ENCODE data around the gene KIAA0753. TPM values are rescaled to one million over a fixed set of nuclear protein-coding genes. Genes with fewer than 3 reads are reported as not detected.

The KIAA0753 gene
- total RNA-seq, 1 experiment from 2014 or later: 13.0 TPM

- Histone ChIP-seq H3K4me3 (ENCODE audit: low read depth in 2 of 2, low read length in 2 of 2) (no peak overlapping the region), H3K9me3 (ENCODE audit: control insufficient read depth, insufficient read depth, low read depth, low read length) (no peaks in the 10 kb centered on the region), H3K4me1 (ENCODE audit: control insufficient read depth, insufficient read depth, low read length) (no peaks in the 10 kb centered on the region), H3K36me3 (ENCODE audit: control insufficient read depth, insufficient read depth, low read length) (no peaks in the 10 kb centered on the region), H3K27me3 (ENCODE audit: control insufficient read depth, insufficient read depth, low read length) (peaks cover 7% of the 10 kb centered on the region), H3K27ac (ENCODE audit: low read length) (no peak overlapping the region)
- in situ Hi-C loops (cut with HindIII; ENCODE audit: low pct_unique_long_range_greater_than_20kb, low sequenced_read_pairs) (no loop called here), intact Hi-C loops (cut with micrococcal nuclease; ENCODE audit: unreplicated experiment) (no loop called here)
- ChIA-PET POLR2A (no interaction called here), CTCF (no interaction called here)
- ATAC-seq (no peak), DNase-seq (ENCODE audit: low read depth, low spot score) (no peak)
- no peak for TF ChIP-seq TCF7L2 (IDR thresholded peaks at IDR 0.05; ENCODE audit: low read depth, low read length)
- no peak for TF ChIP-seq SIN3A (IDR thresholded peaks at IDR 0.05; ENCODE audit: borderline replicate concordance, insufficient read depth, low read depth, low read length)
- TF ChIP-seq POLR2AphosphoS5 (IDR thresholded peaks at IDR 0.05; ENCODE audit: low read depth, low read length): no peak
- TF ChIP-seq, protein P1, sequence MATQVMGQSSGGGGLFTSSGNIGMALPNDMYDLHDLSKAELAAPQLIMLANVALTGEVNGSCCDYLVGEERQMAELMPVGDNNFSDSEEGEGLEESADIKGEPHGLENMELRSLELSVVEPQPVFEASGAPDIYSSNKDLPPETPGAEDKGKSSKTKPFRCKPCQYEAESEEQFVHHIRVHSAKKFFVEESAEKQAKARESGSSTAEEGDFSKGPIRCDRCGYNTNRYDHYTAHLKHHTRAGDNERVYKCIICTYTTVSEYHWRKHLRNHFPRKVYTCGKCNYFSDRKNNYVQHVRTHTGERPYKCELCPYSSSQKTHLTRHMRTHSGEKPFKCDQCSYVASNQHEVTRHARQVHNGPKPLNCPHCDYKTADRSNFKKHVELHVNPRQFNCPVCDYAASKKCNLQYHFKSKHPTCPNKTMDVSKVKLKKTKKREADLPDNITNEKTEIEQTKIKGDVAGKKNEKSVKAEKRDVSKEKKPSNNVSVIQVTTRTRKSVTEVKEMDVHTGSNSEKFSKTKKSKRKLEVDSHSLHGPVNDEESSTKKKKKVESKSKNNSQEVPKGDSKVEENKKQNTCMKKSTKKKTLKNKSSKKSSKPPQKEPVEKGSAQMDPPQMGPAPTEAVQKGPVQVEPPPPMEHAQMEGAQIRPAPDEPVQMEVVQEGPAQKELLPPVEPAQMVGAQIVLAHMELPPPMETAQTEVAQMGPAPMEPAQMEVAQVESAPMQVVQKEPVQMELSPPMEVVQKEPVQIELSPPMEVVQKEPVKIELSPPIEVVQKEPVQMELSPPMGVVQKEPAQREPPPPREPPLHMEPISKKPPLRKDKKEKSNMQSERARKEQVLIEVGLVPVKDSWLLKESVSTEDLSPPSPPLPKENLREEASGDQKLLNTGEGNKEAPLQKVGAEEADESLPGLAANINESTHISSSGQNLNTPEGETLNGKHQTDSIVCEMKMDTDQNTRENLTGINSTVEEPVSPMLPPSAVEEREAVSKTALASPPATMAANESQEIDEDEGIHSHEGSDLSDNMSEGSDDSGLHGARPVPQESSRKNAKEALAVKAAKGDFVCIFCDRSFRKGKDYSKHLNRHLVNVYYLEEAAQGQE (IDR thresholded peaks at IDR 0.05; ENCODE audit: insufficient read depth in 1 of 2, low read depth in 2 of 2, low read length in 1 of 2): no peak
- TF ChIP-seq, protein P2, sequence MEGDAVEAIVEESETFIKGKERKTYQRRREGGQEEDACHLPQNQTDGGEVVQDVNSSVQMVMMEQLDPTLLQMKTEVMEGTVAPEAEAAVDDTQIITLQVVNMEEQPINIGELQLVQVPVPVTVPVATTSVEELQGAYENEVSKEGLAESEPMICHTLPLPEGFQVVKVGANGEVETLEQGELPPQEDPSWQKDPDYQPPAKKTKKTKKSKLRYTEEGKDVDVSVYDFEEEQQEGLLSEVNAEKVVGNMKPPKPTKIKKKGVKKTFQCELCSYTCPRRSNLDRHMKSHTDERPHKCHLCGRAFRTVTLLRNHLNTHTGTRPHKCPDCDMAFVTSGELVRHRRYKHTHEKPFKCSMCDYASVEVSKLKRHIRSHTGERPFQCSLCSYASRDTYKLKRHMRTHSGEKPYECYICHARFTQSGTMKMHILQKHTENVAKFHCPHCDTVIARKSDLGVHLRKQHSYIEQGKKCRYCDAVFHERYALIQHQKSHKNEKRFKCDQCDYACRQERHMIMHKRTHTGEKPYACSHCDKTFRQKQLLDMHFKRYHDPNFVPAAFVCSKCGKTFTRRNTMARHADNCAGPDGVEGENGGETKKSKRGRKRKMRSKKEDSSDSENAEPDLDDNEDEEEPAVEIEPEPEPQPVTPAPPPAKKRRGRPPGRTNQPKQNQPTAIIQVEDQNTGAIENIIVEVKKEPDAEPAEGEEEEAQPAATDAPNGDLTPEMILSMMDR (IDR thresholded peaks at IDR 0.05): no peak
- BruUV-seq (replicated peaks): no TSS peak
These were observed 36.8 kb upstream of the KIAA0753 start for GRCh38 chr17:6677158-6677831.

DNA sequence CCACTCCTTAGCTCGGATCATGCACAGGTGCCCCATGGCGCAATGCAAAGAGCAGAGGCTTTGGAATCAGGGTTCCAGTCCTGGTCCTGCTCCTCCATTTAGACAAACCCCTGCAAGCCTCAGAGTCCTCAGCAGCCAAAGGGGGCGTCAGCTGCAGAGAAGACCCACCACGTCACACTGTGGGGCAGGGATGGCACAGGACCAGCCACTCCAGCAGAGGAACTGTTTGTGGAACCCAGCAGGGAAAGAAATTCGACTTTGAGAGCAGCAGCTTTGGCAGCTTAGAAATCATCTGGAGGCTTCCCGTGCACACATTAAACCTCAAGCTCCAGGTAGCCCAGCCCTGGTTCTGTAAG lies 36.3 kb upstream of the KIAA0753 start:
- in situ Hi-C loops (cut with HindIII; ENCODE audit: low pct_unique_long_range_greater_than_20kb, low sequenced_read_pairs): no loop called here
- H3K36me3 ChIP-seq (ENCODE audit: control insufficient read depth, insufficient read depth, low read length): no peaks in the 10 kb centered on the region

More for the DNA sequence above, 36.3 kb upstream of the KIAA0753 start:
- H3K4me3 ChIP-seq (ENCODE audit: low read depth in 2 of 2, low read length in 2 of 2): no peak overlapping the region
- no peaks in the 10 kb centered on the region for H3K4me1 ChIP-seq (ENCODE audit: control insufficient read depth, insufficient read depth, low read length)
- ATAC-seq (no peak), DNase-seq (ENCODE audit: low read depth, low spot score) (no peak)
- intact Hi-C loops (cut with micrococcal nuclease; ENCODE audit: unreplicated experiment): no loop called here
- CTCF ChIA-PET: no interaction called here
- POLR2A ChIA-PET: no interaction called here
- no peak overlapping the region for H3K27ac ChIP-seq (ENCODE audit: low read length)
- BruUV-seq (replicated peaks): no TSS peak
- TF ChIP-seq, protein P2 (IDR thresholded peaks at IDR 0.05): no peak
- TF ChIP-seq TCF7L2 (IDR thresholded peaks at IDR 0.05; ENCODE audit: low read depth, low read length): no peak
- TF ChIP-seq, protein P1 (IDR thresholded peaks at IDR 0.05; ENCODE audit: insufficient read depth in 1 of 2, low read depth in 2 of 2, low read length in 1 of 2): no peak
- no peak for TF ChIP-seq POLR2AphosphoS5 (IDR thresholded peaks at IDR 0.05; ENCODE audit: low read depth, low read length)
- no peak for TF ChIP-seq SIN3A (IDR thresholded peaks at IDR 0.05; ENCODE audit: borderline replicate concordance, insufficient read depth, low read depth, low read length)
- peaks cover 7% of the 10 kb centered on the region for H3K27me3 ChIP-seq (ENCODE audit: control insufficient read depth, insufficient read depth, low read length)
- no peaks in the 10 kb centered on the region for H3K9me3 ChIP-seq (ENCODE audit: control insufficient read depth, insufficient read depth, low read depth, low read length)

Data from Panc1 (cell line).